GM19239 (cell line): ENCODE measurements around the gene B3GAT3.
"Not testable (repeated sequence)": the region's sequence is repeated elsewhere in the genome, so short reads cannot be mapped to it uniquely, and the experiment has no call there.

Experiments
- DNase-seq: peaks from one replicate; pipeline ENCODE4 v3.0.0; 2011; ENCODE audit warnings: low spot score; ENCODE audit not compliant: insufficient read length
- FAIRE-seq: peaks from 2 replicates; lab custom pipeline; 2011; peaks lifted over from hg19 to GRCh38; lab: Jason Lieb, UNC

Gene B3GAT3

GRCh38 chr11:62621567-62622470 is at the start of gene B3GAT3:
B3GAT3 (minus strand) TSS chr11:62621986; CDS start chr11:62621947, 39 bp downstream.
- FAIRE-seq (peak; percentile 95), DNase-seq (peak; percentile 99)

- DNase-seq (no peak), FAIRE-seq (no peak)
Observed at GRCh38 chr11:62671236-62671607, 49.4 kb upstream of the B3GAT3 start.

GRCh38 chr11:62669420-62670161 is 47.8 kb upstream of the B3GAT3 start:
- no peak for DNase-seq
- FAIRE-seq = no peak

GRCh38 chr11:62667460-62667859 is 45.7 kb upstream of the B3GAT3 start:
- no peak for DNase-seq
- FAIRE-seq = no peak

GRCh38 chr11:62666259-62666926 is 44.6 kb upstream of the B3GAT3 start:
- DNase-seq (no peak), FAIRE-seq (no peak)

GRCh38 chr11:62665599-62666258 is 43.9 kb upstream of the B3GAT3 start:
- DNase-seq = no peak
- no peak for FAIRE-seq

- DNase-seq (peak; percentile 85), FAIRE-seq (peak; percentile 74)
Observed at GRCh38 chr11:62665075-62665598, 43.4 kb upstream of the B3GAT3 start, which contains the start of the genes C11orf98 and CSKMT. C11orf98 (minus strand) TSS chr11:62665210; CDS start chr11:62665169, 41 bp downstream. CSKMT (plus strand) TSS chr11:62665312; CDS start chr11:62665880, 568 bp downstream.

GRCh38 chr11:62664405-62665074 is 42.8 kb upstream of the B3GAT3 start:
- FAIRE-seq (peak; percentile 35), DNase-seq (peak; percentile 65)

GRCh38 chr11:62656796-62657429 is 35.1 kb upstream of the B3GAT3 start:
- no peak for FAIRE-seq

GRCh38 chr11:62654297-62654696 is 32.5 kb upstream of the B3GAT3 start:
- no peak for FAIRE-seq
- DNase-seq = no peak

More at GRCh38 chr11:62656796-62657429, 35.1 kb upstream of the B3GAT3 start:
- no peak for DNase-seq

GRCh38 chr11:62652161-62653006 is 30.6 kb upstream of the B3GAT3 start:
- FAIRE-seq (peak; percentile 84), DNase-seq (no peak)

- not testable (repeated sequence) for DNase-seq, FAIRE-seq
Observed at GRCh38 chr11:62650283-62650682, 28.5 kb upstream of the B3GAT3 start.

- no peak for FAIRE-seq
- DNase-seq = no peak
Observed at GRCh38 chr11:62649486-62649885, 27.7 kb upstream of the B3GAT3 start.

GRCh38 chr11:62648967-62649364 is 27.2 kb upstream of the B3GAT3 start:
- no peak for DNase-seq
- FAIRE-seq = no peak

- FAIRE-seq (no peak), DNase-seq (no peak)
Observed at GRCh38 chr11:62648185-62648966, 26.6 kb upstream of the B3GAT3 start.

GRCh38 chr11:62647609-62648005 is 25.8 kb upstream of the B3GAT3 start:
- FAIRE-seq (no peak), DNase-seq (no peak)
